ENCODE results near the gene LRCOL1.

Gene LRCOL1

GRCh38 chr12:132653567-132654290 lies 43.3 kb upstream of the LRCOL1 start:
- ChIA-PET CTCF (interaction anchor here (7.4 kb wide), 1 partner anchor 16 kb away, joined by 36 read pairs; no protein-coding TSS in a partner anchor), POLR2A (no interaction called here)
- no peak for DNase-seq (ENCODE audit: low read depth, low spot score)
- TF ChIP-seq, protein P1, sequence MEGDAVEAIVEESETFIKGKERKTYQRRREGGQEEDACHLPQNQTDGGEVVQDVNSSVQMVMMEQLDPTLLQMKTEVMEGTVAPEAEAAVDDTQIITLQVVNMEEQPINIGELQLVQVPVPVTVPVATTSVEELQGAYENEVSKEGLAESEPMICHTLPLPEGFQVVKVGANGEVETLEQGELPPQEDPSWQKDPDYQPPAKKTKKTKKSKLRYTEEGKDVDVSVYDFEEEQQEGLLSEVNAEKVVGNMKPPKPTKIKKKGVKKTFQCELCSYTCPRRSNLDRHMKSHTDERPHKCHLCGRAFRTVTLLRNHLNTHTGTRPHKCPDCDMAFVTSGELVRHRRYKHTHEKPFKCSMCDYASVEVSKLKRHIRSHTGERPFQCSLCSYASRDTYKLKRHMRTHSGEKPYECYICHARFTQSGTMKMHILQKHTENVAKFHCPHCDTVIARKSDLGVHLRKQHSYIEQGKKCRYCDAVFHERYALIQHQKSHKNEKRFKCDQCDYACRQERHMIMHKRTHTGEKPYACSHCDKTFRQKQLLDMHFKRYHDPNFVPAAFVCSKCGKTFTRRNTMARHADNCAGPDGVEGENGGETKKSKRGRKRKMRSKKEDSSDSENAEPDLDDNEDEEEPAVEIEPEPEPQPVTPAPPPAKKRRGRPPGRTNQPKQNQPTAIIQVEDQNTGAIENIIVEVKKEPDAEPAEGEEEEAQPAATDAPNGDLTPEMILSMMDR (IDR thresholded peaks at IDR 0.05; ENCODE audit: insufficient read depth, low read length, missing control alignments), result no peak
- no peak overlapping the region for H3K4me3 ChIP-seq (ENCODE audit: low read depth, low read length)

DNA sequence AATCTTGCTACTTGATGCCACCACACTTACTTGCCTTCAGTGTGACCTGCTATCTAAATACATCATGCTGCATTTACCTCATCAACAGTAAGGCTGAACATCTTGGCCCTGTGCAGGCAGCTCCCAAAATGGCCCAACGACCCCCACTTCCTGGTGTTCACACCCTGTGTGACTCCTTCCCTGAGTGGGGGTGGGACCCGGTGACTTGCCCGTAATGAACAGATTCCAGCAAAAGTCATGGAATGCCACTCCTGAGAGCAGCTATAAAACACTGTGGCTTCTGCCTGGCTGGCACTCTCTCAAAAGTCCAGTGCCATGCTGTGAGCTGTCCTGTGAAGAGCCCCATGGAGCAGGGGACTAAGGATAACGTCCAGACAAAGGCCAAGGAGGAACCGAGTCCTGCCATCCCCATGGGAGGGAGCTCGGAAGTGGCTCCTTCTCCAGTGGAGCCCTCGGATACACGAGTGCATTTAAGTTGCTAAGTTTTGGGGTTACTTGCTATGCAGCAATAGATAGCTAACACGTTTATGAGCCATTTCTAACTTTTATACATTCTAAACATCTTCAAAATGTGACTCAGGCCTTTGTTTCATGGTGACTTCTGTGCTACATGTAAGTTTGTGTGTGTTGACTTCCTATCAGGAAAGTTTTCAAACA lies 41.2 kb upstream of the LRCOL1 start:
- CTCF ChIA-PET, result interaction anchor here (1.6 to 1.7 kb wide), 2 partner anchors 10 to 13 kb away, joined by 3 to 9 read pairs; no protein-coding TSS in a partner anchor
- POLR2A ChIA-PET, result no interaction called here
- no peak for DNase-seq (ENCODE audit: low read depth, low spot score)
- TF ChIP-seq, protein P1 (IDR thresholded peaks at IDR 0.05; ENCODE audit: insufficient read depth, low read length, missing control alignments), result no peak
- H3K4me3 ChIP-seq (ENCODE audit: low read depth, low read length), result no peak overlapping the region

DNA sequence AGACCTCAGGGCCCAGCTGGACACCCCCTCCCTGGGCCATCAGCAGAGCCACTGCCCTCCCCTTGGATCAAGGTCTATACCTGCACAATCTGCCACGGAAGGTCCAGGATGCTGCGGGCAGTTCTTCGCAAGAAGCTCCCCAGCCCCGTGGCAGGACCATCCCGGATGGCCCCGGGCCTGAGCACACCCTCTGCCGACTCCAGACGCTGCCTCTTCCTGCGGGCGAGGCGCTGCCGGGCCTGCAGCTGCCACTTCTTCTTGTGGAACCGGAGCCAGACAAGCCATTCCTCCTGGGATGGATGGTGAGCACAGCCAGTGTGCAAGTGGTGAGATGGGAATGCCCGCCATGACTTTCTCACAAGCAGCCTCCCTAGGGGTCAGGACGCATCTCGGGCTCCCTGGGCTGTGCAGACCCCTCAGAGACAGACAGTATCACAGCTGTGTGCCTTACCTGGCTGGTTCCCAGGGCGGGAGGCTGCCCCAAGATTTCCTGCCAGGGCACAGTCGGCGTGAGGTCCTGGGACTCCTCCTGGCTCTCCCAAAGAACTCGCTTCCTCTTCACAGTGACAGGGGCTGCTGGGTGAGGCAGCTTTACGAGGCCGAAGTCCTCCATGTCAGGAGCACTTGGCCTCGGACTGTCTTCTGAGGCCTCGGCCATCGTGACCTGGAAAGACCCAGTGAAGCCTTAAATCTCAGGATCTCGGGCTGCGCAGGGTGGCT lies 39.0 kb upstream of the LRCOL1 start:
- CTCF ChIA-PET, result interaction anchor here (1.9 to 4.3 kb wide), 2 partner anchors 11 to 34 kb away, joined by 9 to 39 read pairs; no protein-coding TSS in a partner anchor
- TF ChIP-seq, protein P1 (IDR thresholded peaks at IDR 0.05; ENCODE audit: insufficient read depth, low read length, missing control alignments), result no peak
- DNase-seq (ENCODE audit: low read depth, low spot score), result no peak
- H3K4me3 ChIP-seq (ENCODE audit: low read depth, low read length), result no peak overlapping the region
- POLR2A ChIA-PET, result no interaction called here

- no peak for DNase-seq (ENCODE audit: low read depth, low spot score)
- TF ChIP-seq, protein P1 (IDR thresholded peaks at IDR 0.05; ENCODE audit: insufficient read depth, low read length, missing control alignments), result no peak
- no peak overlapping the region for H3K4me3 ChIP-seq (ENCODE audit: low read depth, low read length)
- POLR2A ChIA-PET, result no interaction called here
- CTCF ChIA-PET, result interaction anchor here (1.2 to 4.3 kb wide), 3 partner anchors 11 to 34 kb away, joined by 3 to 39 read pairs (median 9); no protein-coding TSS in a partner anchor
These were observed 38.3 kb upstream of the LRCOL1 start for GRCh38 chr12:132648616-132649225.

GRCh38 chr12:132647858-132648257 lies 37.5 kb upstream of the LRCOL1 start:
- POLR2A ChIA-PET, result no interaction called here
- DNase-seq (ENCODE audit: low read depth, low spot score), result no peak
- CTCF ChIA-PET, result interaction anchor here (0.9 to 4.3 kb wide), 3 partner anchors 8 to 31 kb away, joined by 3 to 39 read pairs (median 3); no protein-coding TSS in a partner anchor
- no peak overlapping the region for H3K4me3 ChIP-seq (ENCODE audit: low read depth, low read length)
- TF ChIP-seq, protein P1 (IDR thresholded peaks at IDR 0.05; ENCODE audit: insufficient read depth, low read length, missing control alignments), result no peak

Data from AG04449 (cell line).